Inflammatory macrophage (primary cell): ENCODE results near the gene ELMO1.

ENCODE experiments used
- DNase-seq, 2 donors: peaks; one replicate each; pipeline ENCODE4 v3.0.0-alpha.2; 2020 to 2022
- total RNA-seq, 18 experiments: gene quantifications; one replicate each; lab custom pipeline; 2026; ENCODE audit warnings: mixed read lengths in 6 of 18, inconsistent platforms in 2 of 18; lab: John Stamatoyannopoulos, UW

ELMO1 gene, protein sequence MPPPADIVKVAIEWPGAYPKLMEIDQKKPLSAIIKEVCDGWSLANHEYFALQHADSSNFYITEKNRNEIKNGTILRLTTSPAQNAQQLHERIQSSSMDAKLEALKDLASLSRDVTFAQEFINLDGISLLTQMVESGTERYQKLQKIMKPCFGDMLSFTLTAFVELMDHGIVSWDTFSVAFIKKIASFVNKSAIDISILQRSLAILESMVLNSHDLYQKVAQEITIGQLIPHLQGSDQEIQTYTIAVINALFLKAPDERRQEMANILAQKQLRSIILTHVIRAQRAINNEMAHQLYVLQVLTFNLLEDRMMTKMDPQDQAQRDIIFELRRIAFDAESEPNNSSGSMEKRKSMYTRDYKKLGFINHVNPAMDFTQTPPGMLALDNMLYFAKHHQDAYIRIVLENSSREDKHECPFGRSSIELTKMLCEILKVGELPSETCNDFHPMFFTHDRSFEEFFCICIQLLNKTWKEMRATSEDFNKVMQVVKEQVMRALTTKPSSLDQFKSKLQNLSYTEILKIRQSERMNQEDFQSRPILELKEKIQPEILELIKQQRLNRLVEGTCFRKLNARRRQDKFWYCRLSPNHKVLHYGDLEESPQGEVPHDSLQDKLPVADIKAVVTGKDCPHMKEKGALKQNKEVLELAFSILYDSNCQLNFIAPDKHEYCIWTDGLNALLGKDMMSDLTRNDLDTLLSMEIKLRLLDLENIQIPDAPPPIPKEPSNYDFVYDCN
- 13.4 to 98.3 (median 37.6) reads per million in 18 experiments for total RNA-seq

DNA sequence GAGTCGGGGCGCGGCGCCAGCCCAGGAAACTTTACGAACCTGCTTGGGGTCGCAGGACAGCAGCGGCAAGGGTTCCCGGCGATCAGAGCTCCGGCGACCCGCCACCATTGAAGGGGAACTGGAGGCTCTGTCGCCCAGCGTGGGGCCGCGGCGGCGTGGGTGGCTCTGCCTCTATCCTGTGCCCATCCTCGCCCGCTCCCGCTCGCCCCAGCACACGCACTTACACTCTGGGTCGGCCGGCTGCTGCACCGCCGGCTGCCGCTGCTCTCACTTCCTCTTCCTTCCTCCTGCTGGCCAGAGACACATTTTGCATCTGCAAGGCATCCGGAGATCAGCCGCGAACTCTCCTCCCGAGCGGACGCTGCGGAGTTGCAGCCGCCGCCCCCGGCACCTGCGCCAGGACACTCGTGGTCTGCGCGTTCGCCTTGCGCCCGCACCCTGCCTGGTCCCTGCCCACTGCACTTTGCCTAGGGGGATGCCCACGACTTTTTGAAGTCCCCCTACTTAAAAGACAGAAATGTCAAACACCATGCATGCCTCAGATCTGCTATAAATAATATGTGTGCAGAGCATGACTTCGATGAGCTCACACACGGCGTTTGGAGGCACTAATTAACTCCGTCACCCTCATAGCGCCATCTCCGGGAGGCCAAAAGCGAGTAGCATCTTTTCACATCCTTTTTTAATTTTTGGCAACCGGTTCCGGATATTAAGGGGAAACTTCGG is at the start of gene ELMO1:
TSS of gene ELMO1 (minus strand) at position 229 of the 726 bp plus-strand sequence. CDS start 106,174 bp downstream, outside the sequence.
- DNase-seq, result peak; percentile 88 to 92

DNA sequence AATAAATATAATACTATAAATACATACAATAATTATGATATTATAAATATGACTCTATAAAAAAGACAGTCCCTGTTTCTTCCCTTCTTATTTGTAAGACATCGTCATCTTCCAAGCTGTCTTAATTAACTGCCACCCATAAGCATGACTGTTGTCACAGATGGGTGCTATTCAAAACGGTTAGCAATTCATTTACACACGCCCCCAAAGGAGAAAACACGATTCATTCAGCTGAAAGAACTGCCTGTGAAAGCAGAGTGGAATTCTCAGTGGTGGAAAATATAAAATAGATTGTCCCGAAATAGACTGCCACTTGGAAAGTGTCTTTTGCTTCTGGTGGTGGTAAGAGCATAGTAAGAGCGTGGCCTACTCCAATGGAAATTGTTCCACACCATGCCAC is 48.9 kb upstream of the ELMO1 start:
- DNase-seq, result no peak

DNA sequence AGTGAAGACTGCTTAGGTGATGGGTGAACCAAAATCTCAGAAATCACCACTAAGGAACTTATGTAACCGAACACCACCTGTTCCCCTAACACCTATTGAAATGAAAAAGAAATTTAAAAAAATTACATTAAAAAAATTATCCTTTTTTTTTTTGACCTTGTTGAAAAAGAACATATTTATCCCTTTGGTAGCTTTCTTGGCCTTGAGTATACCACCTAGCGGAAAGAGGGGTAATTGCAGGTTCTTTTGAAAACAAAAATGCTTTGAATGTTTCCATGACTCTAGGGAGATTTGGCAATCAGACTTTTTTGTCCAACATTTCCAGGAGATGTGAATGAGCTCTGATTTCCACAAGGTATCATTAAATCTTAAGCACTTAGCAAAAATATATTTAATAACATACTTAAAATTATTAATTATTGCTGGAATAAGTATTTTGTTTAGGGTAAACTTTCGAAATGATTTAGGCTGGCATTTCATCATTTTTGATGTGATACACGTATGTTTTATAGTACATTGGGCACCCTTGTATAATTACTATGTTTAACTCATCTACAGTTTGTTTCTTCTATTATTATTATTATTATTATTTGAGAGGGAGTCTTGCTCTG is 47.0 kb upstream of the ELMO1 start:
- DNase-seq, result peak; percentile 58 to 75

DNA sequence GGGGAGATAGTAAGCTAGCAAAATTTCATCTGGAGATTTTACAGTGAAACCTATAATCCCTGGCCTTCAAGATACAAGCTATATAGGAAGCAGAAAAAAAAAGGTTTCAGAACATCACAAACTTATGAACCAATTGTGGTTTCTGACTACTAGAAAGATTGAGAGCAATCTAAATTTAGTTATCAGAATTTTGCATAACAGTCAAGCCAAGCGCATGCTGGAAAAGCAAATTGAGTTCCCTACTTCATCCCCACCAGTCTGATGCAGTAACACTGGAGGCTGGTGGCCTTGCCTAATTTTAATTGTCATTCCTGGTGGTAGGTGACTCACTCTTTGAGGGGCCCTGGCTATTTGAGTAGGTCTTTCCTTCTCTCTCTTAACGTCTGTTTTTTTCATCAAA is 46.3 kb upstream of the ELMO1 start:
- DNase-seq, result peak; percentile 73 to 77

DNA sequence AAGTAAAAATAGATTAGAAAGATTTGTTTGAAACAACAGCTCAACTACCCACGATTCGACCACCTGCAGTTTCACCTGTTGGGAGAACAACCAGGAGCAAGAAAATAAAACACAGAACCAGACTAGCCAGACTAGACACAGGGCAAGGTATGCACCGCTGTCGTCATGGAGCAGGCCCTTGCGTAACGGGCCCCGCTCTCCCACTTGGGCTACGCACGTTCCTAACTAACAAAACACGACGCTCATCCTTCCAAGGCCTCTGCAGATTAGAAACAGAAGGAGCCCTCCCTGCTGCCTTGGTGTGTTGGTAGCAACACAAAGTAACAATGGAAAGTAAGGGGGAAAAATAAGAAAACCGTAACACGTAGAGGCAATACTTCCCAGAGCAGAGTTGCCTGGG is 45.1 kb upstream of the ELMO1 start:
- no peak for DNase-seq

DNA sequence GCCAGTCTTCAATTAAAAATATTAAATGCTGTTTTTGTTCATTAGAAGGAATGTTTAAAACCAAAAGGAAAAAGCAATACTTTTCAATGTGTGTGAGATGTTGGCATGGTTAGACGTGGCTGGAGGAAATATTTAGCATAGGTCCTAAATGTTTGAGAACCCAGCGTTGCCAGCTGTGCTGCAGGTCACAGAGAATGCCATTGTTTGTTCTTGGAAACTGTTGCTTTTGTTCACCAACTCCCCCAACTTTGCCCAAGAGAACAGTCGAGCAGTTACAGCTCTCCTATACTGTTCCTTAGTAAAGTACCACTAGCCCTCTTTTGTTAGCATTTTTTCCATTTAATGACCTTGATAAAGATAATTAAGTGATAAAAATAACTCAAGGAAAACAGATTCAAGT is 44.5 kb upstream of the ELMO1 start:
- no peak for DNase-seq

DNA sequence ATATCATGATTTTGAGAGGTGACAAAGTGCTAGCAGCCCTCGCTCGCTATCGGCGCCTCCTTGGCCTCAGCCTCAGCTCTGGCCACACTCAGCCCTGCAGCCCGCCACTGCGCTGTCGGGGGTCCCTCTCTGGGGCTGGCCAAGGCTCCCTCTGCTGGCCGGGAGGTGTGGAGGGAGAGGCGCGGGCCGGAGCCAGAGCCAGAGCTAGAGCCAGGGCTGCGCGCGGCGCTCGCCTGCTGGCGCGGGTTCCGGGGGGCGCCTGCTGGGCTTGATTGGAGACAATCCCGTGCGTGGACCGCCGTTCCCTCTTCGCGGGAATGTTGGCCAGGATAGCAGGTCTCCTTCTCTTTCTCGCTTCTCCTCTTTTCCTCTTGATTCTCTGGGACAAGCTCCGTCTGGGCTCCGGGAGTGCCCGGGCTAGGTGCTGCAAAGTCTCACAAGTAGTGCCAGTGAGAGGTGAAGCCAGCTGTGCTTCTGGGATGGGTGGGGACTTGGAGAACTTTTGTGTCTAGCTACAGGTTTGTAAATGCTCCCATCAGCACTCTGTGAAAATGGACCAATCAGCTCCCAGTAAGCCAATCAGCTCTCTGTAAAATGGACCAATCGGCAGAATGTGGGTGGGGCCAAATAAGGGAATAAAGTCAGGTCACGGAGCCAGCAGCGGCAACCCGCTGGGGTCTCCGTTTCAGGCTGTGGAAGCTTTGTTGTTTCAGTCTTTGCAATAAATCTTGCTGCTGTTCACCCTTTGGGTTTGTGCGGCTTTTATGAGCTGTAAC is 43.4 kb upstream of the ELMO1 start:
- DNase-seq, result no peak

DNA sequence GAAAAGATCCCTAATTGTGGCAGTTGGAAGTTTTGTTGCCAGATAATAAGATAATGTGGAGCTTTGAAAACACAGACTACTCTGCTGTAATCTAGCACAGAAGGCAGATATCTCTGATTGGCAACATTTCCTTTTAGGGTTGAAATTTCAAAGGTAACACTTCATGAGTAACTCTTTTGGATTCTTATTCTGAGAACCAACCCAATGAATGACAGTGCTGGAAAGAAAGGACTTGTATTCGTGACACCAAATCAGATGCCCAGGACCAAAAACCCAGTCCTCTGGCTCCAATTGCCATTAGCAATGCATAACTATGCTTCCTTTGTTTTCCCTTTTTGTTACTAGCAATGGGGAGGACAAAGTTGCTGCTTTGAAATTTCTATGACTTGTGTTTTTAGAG is 41.0 kb upstream of the ELMO1 start:
- DNase-seq, result no peak

DNA sequence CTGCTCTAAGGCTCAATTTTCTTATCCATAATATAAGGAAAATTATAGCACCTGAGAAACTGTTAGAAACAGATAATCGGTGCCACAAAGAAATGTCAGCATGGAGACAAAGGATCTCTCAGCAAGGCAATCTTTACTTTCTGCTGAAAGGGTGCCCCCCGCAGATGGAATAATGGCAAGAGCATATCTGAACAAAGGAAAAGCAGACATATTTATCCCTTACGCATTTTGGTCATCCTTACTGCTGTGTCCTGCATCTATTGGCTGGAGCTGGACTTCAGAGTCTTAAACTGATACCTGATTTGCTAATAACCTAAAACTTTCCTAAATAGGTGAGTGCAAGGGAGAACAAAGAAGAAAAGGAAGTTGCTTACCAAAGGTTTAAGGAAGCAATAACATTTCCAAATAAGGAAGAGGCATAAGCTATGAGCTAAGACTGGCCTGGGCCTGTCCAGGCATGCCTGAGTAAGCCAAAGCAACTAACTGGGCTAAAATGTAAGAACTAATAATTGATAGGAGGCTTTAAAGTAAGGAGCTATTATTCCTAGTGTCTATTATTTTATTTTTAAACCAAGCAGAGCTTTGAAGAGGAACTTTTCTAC is 39.6 kb upstream of the ELMO1 start:
- peak; percentile 62 for DNase-seq

DNA sequence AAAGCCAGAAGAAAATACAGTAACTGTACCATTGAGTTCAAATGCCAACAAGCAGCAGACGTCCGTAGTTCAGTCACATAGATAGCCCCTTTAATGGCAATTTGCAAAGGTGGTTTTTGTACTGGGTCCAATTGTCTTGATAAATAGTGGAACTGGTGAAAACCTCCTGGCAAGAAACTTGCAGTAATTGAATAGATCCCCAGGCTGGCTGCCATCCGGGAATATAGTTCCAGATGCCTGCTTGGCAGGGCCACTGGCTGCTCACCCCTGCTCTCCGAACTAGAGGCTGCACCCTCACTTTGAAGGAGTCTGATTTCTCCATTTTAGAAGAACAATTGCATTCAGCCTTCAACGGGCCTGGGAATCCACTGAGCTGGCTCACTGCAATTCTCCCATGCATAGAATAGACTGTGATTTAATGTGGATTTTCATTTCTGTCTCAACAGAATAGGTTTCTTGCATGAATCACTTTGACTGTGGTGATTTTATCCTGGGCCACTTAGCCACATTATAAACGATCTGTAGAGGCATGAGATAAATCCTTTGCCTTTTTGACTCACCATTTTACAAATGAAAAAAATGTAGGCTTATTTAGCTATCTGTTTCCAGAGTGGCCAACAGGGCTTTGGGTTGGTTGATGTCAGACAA is 35.9 kb upstream of the ELMO1 start:
- DNase-seq, result no peak

DNA sequence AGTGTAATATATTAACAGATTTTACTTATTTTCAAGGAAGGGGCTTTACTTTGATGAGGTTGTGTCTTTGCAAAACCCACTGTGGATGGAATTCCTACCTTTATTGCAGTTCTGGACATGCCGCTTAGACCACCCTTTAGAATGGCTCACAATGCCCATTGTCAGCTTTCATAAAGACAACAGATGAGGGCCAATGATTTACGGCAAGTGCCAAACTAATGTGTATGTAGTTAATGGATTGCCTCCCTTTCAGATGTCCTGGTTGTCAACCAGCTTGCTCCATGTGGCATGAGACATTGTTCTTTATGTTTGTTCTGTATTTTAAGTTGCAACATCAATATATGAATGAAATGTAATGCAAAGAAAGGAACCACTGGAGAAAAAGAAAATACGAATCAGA is 35.0 kb upstream of the ELMO1 start:
- DNase-seq, result no peak

DNA sequence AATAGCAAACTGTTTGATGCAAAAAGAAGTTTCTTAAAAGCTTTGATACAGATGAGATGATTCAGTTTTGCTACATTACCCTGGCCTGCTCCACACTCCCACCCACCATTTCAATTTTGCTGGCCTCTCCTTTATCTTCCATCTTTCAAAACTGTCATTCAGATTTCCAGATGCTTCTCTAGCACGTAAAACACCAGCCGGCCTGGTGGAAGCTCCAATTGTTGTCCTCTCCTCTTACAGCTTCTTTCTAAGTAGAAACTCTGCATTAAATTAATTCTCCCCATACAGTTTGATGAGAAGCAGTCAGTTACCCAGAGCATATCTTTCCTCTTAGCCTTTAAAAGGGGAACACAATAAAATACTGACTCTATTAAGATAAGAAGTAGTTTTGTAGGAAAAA is 34.3 kb upstream of the ELMO1 start:
- DNase-seq, result no peak

DNA sequence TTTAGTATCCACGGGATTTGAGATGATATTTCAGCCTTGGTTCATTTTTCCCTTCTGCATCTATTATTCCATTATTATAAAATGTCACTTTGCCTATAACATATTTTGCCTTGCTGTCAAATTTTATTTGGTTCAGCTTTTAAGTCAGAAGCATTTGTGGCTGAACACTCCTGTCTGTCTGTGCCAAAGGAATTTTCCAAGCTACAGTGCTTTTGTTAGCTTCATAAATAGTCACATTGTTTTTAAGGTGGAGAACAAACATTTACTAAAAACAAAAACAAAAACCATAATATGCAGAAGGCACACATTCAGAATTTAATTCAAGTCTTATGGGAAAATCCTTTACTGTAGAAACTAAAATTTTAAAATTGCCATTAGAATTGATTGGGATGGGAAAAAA is 33.8 kb upstream of the ELMO1 start:
- DNase-seq, result no peak

DNA sequence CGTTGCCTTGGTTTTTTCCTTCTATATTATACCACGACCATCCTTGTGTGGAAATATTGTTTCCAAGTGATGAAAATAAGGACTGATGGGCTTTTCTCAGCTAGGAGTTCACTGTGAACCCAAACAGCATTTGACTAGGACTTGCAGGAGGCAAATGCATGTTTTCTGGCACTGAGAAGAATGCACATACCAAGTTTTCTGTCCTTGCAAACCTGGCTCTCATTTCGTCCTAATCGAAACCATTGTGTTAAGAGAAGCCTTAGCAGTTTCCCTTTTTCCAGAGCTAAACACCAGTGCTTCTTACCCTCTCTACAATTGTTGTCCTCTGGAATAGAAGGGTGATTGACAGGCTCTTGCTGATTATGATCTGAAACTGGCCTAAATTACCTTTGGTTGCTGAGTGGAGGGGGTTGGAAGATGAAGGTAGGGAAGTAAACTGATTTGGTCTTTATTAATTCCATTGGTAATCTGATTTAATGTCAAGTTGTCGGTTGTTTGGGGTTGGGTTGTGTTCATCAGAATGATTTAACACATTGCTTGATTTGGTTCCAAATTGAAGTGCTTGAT is 33.1 kb upstream of the ELMO1 start:
- DNase-seq, result no peak

DNA sequence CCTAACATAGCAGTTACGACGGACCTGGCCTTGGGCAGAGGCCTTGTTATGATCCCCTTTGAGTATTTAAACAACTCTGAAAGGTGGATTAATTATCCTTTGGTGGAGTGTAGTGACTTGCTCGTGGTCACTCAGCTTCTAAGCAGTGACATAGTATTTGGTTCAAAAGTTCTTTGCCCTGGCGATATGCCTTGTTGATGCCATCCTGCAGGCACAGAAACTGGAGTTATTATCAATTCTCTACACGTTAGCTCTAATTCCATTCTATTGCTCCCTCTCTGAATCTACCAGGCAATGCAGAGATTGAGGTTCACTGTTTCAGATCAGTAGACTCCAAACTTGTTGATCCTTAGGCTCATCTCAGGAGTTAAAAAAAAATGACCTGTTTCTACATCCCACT is 32.5 kb upstream of the ELMO1 start:
- DNase-seq, result no peak

DNA sequence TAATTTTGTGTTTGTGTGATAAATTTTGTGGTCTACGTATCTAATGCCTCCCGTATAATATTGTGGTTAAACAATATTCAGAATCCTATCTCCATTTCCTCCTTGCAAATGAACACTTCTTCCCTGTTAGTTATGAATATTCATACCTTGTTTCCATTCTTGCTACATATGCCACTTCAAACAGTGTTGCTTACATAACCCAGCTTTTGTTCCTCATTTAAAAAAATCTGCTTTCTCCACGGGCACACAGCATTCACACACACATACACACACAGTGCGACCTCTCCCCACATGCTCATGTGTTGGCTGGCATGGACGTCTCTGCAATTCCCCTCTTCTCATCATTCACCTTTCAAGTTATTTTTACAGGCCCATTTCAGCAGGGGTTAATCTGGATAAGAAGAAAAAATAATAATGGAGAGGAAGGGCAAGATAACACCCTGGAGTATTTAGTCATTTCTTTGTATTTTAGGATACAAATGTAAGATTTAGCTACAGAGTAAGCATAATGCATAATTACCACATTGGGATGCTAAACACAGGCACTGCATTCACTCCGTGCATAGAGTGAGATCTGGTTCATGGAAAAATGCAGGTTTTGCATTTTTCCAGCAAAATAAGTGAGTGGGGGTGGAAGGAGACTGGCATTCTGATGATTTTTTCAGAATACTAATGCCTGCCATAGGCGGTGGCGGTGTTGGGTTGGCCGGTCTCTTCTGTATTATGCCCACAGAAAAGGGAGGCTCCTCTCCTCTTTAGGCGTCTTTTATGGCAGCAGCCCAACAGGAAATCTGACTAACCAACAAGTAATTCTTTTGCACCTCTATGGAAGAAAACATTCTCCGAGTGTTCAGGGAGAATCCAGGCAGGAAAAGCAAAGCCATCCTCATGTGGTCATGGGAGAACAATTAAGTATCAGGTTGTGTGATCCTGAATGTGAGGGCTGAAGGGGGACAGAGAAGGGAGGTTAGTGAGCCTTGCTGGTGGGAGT is 31.7 kb upstream of the ELMO1 start:
- peak; percentile 39 to 60 for DNase-seq

DNA sequence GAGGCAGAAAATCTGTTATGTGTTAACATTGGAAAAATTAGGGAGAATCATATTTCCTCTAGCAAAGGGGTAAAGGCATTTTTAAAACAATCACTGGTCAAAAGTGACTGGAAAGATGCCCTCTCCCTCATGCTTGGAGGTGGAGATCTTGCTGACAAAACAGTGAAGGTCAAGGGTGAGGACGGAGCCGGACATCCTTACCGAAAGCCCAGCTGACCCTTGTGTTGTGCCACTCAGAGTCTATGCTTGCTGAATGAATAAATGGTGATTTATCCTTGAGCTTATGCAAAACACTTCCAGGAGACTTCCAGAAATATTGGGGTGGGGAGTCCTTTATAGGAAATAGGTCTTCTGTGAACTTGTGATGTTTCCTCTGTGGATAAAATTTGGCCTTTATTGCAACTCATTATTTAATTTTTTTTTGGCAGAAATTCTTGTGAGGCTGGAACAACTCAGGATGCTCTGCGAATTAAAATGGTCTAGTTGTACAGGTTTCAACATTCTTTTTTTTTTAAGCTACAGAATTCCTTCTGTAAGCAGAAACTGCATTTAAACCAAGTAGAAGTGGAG is 28.3 kb upstream of the ELMO1 start:
- DNase-seq, result no peak

DNA sequence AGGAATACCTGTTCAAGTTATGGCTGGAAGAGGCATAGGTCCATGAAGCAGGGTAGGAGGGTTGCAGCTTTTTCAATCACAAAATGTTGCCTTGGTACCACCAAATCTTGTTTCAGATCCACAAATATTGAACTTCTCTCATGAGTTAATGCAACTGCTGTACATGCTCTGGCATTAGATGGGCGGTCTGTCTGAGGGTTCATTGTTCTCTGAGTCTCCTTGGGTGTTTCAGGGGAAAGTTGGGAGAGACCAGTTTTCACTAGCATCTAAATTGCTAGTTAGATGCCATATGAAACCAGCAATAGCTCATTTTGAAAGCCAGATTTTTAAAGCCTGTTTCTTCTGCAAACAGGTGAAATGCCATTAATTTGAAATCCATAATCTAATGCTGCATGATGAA is 27.8 kb upstream of the ELMO1 start:
- DNase-seq, result no peak

DNA sequence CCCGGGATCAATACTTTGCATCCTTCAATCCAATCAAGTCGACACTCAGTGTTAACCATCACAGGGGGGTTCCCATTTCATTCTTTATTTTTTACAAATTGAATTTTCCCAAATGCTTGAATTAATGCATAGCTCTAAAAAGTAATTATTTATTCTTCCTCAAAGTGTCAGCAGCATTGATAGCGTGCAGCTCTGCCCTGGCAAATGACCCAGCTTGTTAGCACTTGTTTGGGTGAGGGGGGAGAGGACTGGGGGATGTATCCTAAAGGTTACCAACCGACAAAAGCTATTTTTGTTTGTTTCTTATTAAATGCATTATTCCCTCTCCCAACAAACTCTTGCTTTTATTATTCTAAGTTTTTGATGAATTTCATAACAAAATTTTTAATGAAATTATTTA is 27.0 kb upstream of the ELMO1 start:
- no peak for DNase-seq
